Activated T-cell treated with anti-CD3 and anti-CD28 coated beads for 48 hours (primary cell): ENCODE results near the gene TRPV5.

Experiments used
- DNase-seq: peaks from one replicate; pipeline ENCODE4 v3.0.0-alpha.2; 2020; ENCODE audit warnings: low read depth

The TRPV5 gene

DNA sequence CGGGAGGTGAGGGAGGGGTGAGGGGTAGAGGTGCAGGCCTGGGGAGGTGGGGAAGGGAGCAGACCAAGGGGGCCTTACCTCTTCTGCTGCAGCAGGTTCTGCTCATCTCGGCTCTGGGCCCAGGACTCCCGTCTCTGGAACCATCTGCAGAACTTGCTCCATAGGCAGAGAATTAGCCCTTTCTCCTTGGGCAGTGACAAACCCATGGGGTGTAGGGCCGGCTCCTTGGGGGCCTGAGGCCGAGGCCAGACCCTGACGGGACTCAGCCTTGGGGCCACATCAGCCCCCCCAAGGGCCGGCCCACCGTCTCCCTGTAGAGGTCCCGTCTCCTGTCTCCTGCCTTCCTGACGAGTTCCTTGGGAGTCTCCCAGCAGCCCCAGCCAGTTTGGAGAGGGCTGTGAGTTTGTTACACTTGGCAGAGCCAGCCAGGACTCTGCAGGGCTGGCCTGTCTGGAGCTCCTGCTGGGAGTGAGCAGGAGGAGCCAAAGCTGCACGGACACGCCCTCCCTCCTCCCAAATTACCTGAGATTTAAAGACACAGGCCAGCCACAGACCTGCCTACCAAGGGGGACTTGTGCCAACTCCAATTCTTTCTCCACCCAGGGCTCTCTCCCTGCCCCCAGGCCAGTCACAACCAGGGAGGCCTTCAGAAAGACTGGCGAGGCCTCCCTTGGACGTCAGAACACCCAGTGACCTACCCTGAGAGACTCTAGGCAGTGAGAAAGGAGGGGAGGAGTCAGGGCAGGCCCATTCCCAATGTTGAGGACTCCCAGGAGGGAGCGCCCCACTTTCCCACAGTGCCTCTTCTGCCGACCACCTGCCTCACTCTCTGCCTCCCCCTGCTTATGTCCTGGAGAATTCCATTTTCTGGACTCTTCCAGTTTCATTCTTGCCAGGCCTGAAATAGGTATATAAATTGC is 48.0 kb downstream of the TRPV5 start, which contains the start of gene TRPV6:
TSS of gene TRPV6 (minus strand) at position 435 of the 920 bp plus-strand sequence.
- no peak for DNase-seq

DNA sequence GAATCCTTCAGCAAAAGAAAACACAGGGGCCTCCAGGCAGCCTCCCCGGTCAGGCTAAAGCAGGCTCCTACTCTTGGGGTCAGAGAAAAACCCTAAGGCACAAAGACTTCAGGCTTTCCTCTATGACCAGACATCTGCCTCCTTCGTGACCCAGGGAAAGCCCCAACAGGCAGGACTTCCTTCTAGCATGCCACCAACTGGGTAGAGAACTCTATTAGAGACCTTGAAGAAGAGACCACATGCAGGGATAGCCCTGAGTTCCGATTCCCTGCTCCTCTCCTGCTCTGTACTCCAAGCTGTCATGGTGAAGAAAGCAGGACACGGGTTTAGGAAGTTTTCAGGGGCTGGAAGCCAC is 49.3 kb downstream of the TRPV5 start:
- DNase-seq, result no peak

DNA sequence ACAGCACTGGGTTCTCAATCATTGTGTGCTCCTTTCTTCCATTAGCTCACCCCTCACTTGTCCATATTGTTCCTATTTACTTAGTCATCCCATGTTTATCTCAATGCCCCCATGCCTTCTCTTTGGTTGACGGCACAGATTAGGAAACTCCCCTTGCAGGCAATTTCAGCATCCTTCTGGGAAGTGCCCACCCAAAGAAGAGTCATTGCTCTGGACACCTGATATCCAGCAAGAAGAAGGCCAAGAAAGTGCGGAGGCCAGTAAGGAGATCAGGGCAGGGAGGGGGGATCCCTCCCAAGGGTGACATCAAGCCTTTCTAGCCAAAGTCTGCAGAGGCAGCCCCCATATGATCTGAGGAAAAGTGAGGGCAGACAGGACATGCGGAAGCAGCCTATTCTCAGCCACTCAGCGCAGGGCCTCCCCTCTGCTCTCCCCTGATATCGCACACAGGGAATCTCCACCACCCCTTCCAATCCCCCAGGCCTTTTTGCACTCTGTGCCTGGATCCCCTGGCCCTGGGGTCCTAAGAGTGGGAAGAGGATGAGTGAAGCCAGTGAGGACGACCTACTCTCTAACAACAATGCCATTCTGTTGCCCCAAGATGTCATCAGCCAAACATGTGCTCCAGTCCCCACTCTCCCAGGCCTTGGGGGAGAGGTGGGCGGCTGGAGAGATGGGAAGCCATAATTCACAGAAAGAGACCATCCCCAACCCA is 49.8 kb downstream of the TRPV5 start:
- no peak for DNase-seq

DNA sequence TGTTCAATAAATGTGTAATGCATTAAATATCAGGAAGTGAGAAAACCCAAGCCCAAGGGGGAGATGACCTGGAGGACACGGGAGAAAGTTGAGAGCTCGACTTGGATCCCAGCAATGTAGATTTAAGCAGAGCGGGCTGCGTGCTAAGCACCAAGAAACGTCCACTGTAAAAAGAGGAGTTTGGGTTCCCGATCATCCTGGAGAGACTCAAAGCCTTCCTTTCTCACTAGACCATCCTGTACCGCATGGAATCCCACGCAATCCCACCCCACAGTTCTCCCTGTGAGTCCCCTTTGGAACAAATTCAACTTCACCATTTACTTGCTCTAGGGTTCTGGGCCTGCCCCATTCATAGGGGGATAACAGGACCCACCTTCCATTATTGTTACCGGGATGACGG is 50.4 kb downstream of the TRPV5 start:
- DNase-seq, result no peak

DNA sequence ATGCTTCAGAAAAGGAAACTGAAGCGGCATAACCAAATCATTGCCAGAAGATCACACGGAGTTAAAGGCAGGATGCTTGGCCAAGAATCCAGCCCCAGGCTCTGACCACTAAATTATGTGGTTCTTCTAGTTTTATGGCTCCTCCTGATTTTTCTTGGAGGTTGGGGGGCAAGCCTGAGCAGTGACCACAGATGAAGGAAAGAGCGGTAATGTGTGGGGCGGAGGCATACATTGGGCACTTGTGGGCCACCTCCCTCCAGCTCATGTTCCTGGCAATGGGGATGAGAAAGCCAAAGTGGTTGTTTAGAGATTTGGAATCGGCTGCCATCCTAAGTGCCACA is 51.2 kb downstream of the TRPV5 start:
- no peak for DNase-seq

DNA sequence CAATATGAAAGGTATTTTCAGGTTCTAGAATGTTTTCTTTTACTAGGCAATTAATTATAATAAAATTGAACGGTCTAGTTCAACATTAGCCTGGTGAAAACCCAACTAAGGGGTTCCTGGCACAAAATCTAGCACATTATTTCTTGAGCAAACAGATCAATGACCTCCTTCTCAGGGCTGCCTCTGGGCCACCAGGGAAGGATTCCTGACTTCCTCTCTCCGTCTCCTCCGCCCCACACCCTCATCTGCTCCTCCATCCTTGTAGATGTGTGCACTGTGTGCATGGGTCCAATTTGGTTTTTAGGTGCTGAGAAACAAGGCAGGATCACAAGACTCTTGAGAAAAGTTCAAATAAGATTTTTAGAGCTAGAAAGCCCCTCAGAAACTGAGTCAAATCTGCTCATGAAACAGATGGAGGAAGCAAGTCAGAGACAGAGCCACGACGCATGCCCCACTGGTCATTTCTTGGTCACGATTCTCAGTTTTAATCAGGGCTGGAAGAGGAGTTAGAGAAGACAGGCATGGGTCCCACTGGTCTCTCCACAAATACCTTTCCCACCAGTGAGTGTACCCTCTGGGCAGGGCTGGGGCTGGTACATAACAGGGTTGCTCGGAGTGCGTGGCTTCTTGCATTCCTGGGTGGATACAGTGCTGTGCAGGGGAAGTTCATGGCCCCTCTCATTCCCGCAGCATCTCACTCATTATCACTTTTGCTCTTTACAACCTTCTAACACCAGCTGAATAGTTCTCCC is 51.8 kb downstream of the TRPV5 start:
- DNase-seq, result no peak

DNA sequence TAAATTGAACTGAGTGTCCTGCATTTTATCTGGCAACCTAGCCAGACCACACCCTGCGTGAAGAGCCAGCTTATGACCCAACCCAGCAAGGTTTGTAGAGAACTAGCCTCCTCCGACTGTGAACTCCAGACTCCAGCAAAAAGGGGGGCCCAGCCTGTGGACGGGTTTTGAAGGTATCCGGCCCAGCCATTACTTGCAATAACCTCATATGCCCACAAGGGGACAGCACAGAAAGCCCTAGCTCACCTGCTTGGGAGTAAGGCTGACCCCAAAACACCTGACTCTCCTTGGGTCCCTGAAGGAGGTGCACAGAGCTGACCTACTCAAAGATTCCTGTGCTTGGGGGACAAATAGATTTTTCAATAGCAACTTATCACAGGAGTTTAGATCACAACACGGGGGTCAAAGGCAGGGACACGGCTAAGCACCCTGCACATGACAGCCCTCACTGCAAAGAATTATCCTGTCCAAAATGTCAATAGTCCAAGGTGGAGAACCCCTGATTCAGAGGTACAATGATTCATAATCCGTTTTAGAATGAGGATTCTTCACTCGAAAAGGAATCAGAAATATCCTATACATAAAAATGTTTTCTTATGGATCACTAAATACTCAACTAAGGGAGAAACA is 52.6 kb downstream of the TRPV5 start:
- DNase-seq, result peak; percentile 33

DNA sequence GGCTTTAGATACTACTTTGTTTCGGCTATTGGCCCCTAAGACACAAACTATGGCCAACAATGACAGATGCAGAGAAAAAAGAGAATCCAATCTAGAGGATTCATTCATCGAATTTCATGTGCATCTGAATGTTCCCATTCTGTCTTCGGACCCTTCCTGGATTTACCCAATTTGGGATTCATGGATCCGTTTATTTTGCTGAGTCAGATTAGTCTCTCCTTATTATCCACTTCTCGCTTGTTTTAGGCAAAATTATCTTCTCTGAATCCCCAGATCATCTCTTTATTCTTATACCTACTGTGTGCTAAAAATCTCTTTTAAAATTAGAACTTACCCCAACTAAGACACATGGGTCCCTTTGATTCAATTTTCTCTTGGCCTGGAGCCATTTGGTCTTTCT is 54.5 kb downstream of the TRPV5 start:
- no peak for DNase-seq

DNA sequence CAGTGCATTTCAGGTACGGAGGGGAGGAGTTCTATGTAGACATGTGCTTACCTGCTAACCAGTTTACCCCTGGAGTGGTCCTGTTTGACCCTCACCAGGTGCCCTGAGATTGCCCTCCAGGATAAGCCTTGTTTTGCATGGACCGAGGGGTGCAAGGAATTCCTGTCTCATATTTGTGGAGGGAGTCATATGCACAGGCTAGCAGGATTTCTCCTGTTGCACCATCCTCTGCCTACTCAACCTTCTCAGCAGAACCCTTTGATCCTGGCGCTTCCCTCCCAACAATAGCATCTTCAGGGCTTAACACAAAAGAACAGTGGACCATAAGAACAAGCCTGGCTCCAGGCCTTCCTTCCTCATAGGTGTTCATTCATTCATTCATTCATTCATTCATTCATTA is 55.2 kb downstream of the TRPV5 start:
- no peak for DNase-seq

DNA sequence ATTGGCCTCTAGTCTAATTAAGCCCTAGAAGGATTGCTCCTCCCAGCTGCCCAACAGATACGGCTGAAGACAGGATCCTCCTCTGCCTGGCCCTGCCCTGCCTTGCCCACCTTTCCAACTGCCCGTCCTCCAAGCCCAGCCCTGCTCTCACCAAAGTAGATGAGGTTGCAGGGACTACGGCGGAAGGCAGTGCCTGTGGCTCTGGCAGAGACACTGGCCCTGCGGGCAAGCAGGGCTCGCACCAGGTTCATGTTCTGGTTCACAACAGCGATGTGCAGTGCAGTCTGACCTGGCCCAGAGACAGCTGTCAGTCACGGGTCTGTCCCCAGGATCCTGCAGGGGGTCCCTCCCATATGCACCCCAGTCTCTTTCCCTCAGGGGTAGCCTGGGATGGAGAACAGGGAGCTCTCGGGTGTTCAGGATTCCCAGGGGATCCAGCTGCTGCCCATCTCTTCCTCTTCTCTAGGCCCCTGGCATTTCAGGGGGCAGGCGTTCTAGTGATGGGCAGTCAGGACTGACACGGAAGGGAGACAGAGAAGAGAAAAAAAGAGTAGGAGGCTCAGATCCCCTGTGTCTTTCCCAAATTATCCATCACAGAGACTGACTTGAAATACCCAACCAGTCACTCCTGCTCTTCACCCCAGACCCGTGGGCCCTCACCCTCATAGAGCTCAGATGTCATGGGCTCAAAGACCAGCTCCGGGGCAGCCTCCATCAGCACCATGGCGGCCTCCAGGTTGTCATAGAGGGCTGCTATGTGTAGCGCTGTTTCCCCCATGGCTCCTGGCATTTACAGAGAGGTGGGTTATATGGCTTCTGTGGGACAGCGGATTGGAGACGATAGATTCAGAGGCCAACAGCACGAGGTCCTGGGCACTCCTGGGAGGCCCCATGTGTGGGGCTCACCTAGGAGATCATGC is 56.3 kb downstream of the TRPV5 start:
- no peak for DNase-seq

DNA sequence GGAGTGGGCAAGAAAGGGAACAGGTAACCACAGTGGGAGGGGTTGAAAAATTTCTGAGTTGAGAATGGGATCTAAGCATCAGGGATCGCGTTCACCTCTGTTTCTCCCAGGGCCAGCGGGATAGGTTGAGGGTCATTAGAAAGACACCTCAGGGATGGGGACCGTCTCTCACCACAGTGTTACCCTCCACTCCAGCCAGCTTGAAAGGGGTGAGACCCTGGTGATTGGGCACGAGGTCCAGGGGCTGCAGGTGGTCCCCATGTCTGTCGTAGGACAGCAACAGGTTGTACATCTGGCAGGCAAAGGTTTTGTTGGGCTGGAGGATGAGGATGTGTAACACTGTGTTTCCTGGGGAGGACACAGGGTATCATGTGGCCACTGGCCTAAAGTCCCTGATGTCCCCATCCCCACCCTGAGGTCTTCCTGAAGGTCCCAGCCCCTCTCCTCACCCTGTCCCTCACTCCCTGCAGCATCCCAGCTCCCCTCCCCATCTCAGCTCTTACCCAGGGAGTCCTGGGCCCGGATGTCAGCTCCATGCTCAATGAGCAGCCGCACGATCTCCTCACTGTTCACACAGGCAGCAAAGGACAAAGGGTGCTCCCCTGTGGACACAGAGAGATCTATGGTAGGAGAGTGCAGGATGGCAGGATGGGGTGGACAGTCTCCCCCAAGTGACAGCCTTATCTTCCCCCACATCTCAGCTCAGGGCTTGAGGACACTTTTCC is 57.1 kb downstream of the TRPV5 start:
- no peak for DNase-seq

DNA sequence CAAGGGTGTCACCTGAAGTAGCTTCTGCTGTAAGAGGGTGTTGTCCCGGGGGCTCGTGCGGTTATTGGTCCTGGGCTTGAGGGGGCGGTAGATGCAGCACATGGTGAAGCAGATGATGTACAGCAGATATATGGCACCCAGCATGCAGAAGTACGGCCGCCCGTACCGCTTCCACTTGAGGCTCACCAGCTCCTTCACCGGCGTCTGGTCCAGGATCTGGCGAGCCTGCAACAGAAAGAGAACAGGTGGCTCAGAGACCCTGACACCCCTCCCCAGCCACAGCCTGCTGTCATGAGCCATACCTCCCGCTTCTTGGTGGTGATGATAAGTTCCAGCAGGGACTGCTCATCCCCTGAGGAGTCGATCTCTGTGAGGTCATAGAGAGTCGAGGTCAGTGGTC is 58.1 kb downstream of the TRPV5 start:
- no peak for DNase-seq

DNA sequence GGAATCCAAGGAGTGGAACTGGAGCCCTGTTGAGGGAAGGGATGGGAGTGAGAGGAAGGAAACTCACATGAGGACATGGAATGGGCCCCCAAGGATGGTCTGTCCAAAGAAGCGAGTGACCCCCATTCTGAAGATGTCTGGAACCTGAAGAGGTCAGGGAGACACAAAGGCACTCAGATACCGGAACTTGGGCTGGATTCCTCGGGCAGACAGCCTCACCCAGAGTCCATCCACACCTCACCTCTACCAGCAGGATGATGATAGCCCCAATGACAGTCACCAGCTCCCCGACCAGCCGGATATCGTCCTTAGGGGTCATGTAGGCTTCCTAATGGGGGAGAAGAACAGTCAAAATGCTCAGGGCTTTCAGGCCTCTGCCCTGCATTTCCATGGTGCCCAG is 58.7 kb downstream of the TRPV5 start:
- DNase-seq, result no peak

DNA sequence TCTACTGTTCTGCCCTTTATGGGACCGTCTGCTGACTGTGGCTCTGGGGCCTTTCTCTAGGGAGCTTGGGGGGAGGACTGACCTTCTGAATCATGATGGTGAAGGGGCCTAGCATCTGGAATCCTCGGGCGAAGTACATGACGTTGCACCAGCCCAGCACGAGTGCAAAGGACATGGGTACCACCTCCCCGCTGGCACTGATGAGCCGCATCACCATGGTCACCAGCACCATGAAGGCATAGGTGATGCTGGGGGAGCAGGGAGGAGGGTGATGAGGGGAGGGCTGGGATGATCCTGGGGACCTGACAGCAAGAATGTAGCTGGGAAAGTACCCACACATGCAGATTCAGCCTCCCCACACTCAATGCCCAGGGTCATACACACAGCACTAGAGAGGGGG is 59.1 kb downstream of the TRPV5 start:
- DNase-seq, result no peak

DNA sequence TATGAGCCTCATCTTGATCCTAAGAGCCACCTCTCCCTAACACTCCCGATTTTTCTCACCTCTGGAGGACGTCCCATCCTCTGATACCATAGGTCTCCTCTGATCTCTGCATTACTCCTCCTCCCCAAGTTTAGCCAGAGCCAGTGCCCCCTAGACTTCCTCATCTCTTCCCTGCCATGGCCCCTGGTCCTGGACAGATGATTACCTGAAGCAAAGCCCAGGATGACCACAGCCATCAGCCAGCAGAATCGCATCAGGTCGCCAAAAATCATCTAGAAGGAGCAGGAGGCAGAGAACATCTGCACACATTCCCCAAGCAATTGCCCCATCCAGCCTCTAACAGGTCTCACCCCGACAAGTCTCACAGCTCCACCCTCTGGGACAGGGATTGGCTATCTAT is 59.7 kb downstream of the TRPV5 start:
- no peak for DNase-seq

DNA sequence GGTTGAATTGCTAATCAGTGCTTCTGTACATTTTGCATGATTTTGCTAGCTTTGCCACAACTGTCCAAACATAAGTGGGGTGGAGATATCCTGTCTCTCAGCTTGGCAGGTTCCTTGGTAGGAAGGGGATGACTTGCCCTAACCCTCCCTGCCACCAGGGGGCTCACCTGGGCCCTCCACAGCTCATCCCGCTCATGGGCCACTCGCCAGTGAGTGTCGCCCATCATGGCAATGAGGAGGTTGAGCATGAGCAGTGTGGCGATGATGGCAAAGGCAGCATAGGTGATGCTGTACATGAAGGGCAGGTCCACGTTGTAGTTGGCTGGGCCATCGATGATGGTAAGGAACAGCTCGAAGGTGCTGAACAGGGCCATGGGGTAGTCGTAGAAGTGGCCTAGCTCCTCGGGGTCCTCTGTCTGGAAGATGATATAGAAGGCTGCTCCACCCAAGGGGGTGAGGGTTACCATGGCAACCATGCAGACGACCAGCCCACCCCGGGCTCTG is 60.2 kb downstream of the TRPV5 start:
- DNase-seq, result peak; percentile 42

DNA sequence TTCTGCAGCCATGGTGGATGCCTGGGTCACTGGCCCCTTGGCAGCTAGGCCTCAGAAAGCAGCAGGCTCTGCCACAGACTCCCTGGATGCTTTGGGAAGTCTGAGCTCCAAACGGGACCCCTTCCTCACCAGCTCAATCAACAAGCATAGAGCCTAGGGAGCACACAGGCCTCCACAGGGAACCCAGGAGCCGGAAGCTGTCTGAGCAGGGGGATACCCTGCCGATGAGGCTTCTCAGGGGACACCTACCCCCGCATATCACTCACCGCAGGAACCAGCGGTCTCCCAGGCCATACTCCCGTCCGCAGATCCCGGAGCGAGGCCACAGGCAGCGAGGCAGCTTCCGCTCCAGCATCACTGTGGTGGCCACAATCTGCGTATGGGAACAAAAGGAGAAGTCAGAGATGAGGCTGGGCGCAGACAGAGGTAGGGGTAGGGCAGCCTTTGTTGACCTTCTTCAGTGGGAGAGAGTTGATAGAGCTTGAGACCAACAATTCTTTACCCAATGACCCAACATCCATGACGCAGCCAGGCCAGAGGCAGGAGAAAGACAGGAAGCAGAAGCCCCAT is 61.4 kb downstream of the TRPV5 start:
- no peak for DNase-seq

DNA sequence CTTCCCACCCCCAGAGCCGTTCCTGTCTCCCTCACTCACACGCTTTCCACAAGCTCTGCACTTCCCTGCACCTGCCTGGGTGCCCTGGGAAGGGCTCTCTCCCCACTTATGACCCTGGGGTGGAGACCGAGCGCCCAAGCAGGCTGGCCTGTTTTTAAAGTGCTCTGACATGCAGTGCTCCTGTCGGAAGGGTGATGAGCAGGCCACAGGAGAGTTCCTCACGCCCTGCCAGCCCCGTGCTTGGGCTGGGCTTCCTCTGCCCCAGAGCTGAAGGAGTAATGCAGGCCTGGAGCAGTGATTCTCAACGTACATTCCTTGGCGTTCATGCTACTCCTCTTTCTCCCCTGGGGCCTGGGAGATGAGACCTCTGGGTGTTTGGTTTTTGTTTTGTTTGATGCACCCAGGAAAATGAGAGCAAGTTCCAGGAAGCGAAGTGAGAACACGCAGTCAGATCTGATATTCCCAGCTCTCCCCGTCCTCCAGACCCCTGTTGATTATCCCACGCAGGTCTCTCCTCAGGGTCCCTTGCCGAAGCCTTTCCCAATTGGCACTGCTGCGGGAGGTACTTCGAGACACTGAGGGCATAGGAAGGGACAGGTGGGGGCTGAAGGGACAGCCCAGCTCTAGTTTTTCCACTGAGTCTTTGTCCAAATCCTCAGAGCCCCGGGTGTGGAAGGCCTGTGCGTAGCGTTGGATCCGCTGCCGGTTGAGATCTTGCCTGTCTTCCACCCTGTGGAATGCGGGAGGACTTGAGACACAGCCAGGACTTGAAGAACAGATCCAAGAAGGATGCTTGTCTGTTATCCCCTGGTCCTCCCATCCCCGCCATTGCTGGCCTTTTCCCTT is 62.1 kb downstream of the TRPV5 start:
- no peak for DNase-seq
